Effector CD4-positive, alpha-beta T cell (primary cell): ENCODE data around the gene CBFA2T3.

Experiments used
- DNase-seq: peaks from one replicate; pipeline ENCODE4 v3.0.0-alpha.2; 2020

The CBFA2T3 gene

DNA sequence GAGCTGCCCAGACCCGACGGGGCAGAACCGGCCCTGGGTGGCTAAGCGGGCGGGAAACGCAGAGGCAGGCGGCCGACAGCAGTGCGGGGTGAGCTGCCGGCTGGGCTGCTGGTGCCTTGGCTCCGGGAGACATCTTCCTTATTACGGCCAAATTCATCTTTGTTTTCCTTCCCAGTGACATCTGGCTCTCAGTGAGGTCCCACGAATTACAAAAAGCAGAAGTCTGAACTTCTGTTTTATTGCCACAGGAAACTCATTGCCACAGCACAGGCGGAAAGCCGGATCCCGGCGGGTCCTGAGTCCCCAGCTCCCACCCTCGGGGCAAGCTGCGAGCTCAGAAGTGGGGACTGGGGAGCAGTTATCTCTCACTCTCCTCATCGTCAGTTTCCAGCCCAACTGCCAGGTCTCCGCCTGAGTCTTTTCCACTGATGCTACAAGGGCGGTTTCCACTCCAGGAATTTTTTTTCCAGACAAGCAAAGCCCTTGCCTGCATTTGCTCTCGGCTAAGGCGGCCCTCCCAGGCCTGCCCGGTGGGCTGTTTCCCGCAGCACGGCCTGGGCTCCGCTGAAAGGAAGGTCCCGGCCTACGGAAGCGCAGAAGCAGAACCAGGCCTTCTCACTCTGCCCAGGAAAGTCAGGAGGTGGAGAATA lies 40.3 kb downstream of the CBFA2T3 start:
- DNase-seq: no peak

DNA sequence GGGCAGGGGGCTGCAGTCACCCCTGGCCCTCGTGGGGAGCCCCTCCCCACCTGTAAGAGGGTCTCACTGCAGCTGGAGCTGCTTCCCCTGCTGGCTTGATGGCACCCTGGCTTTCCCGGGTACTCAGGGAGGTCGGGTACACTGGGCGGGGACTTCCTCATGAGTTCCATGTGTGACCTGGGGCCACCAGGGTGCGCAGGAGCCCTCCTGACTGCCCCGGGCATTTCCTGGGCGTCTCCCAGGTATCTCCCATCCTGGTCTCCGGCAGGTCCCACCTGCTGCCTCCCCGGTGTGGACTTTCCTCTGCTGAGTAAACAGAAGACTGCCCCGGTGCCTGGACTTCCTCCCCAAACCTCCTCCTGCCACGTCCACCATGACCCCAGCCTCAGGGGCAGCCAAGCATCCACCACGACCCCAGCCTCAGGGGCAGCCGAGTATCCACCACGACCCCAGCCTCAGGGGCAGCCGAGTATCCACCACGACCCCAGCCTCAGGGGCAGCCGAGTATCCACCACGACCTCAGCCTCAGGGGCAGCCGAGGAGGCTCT lies 40.9 kb downstream of the CBFA2T3 start:
- no peak for DNase-seq

GRCh38 chr16:88934066-88934667 lies 42.8 kb downstream of the CBFA2T3 start:
- no peak for DNase-seq

GRCh38 chr16:88932929-88933328 lies 44.1 kb downstream of the CBFA2T3 start:
- no peak for DNase-seq

GRCh38 chr16:88931936-88932335 lies 45.1 kb downstream of the CBFA2T3 start:
- DNase-seq: no peak

DNA sequence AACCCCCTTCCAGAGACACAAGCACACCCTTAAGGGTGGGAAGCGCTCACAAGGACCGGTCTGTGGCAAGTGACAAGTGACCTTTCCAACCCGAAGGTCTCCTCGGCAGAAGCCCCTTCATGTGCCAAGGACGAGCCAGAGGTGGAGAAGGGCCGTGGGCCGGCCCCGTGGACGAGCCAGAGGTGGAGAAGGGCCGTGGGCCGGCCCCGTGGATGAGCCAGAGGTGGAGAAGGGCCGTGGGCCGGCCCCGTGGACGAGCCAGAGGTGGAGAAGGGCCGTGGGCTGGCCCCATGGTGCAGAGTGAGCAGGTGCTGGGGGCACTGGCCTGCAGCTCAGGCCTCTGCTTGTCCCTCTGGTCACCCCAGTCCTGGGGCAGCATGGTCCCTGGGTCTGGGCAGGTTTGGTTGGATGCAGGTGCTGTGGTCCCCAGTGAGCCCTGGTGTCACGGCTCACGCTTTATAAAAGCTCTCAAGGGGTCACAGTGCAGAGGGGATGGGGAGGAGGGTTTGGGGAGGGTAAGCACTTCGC lies 45.6 kb downstream of the CBFA2T3 start:
- DNase-seq: no peak

DNA sequence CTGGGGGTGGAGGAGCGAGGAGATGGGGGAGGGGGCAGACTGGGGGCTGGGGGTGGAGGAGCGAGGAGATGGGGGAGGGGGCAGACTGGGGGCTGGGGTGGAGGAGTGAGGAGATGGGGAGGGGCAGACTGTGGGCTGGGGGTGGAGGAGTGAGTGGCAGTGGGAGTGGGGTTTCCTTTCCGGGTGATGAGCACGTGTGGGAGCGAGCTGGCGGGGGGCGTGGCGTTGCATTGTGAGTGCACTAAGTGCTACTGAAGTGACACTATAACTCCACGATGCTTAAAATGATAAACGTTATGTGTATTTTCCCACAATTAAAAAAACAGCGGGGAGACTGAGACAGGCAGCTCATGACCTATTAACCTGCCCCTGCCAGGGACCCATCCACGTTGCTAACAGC lies 46.3 kb downstream of the CBFA2T3 start:
- no peak for DNase-seq

GRCh38 chr16:88929091-88929445 lies 47.9 kb downstream of the CBFA2T3 start:
- DNase-seq: no peak

DNA sequence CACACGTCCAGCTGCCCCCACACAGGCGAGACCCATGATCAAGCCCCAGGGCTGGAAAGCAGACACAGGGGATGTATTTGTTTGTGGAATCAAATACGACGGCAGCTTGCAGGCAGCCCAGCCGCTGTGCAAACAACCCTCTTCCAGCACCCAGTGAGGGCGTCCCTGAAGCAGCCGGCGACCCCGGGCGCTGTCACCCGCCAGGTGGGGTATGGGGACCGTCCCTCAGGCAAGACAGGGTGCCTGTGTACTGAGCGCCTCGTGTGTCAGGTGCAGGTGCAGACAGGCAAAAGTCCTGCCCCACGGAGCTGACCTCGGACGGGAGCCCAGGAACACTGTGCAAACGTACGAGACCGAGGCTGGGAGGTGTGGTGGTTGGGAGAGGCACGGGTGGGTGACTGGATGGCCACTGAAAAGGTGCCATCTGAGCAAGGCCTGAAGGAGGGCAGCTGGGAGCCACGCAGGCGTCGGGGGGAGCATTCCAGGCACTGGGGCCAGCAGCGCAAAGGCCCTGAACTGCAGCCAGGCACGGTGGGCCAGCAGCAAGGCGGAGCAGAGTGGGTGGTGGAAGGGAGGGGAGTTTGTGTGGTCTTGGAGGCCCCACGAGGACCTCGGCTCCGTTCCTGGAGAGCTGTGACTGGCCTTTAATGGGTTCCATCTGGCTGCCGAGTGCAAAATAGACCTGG lies 48.5 kb downstream of the CBFA2T3 start:
- no peak for DNase-seq

DNA sequence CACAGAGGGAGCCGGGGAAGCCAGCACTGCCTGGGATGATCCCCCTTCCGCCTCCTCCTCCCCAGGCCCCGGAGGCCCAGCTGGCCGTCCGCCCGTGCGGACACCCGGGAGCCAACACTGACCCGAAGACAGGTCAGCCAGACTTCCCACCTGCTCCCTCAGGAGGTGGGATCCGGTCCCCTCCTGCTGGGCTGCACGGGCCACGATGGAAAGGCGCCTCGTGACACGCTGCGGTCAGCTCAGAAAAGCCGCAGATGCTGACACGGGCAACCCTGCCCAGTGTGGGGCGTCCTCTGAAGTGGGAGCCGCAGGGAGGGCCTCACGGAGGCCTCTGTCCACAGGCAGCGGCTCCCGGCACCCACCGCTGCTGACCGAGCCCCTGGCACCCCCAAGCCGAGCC lies 49.3 kb downstream of the CBFA2T3 start:
- no peak for DNase-seq

DNA sequence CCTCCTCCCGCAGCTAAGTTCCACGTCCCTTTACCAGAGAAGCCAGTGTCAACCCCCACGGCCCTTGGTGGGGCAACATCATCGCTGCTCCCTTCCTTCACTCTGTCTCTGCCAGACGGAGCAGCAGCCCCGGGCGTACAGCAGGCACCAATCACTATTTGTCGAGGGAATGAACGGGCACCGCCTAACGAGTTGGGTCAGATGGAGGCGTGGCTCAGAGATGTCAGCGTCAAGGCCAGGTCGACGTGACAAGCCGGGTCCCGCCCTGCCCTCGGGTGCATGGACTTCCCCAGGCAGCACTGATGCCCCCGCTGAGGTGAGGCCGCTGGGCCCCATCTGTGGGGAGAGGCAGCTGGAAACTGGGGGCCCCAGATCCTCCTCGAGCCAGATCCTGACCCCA lies 50.0 kb downstream of the CBFA2T3 start:
- no peak for DNase-seq

GRCh38 chr16:88926374-88926990 lies 50.5 kb downstream of the CBFA2T3 start:
- DNase-seq: no peak

GRCh38 chr16:88925540-88925887 lies 51.5 kb downstream of the CBFA2T3 start:
- no peak for DNase-seq

GRCh38 chr16:88924834-88925539 lies 52.0 kb downstream of the CBFA2T3 start:
- no peak for DNase-seq

DNA sequence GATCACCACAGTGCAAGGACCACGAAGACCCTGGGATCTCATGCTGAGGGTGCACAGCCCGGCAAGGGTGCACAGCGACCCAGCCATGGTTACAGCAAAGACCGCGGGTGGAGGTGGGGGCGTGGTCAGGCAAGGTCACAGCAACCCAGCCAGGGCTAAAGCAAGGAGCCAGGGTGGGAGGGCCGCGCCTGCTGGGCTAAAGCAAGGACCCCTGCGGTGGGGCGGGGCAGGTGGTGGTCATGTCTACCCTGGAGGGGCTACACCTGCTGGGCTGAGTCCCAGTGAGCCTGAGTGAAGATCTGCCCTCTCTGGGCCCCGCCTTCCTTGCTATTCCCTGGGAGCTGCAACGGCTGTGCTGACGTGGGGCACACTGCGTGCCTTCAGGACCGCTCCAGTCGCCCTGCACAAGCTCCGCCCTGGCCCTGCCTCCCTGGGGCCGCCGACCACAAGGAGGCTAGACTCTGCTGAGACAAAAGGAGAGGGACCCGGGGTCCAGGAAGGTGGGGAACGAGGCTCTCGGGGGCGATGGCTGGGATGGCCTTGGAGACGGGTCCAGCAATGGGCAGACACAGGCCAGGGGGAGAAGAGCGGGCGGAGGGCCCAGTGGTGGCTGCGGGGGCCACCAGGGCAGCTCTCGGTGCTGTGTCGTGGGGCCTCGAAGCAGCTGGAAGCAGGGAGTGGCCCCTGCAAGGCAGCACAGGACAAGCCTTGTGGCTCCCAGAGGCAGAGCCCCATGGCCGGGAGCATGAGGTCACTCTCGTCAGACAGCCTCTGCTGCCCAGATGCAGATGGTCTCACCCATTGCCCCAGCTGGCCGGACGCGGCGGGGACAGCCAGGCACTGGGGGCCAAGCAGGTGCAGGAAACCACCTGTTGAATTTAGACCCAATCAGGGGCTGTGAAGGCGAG lies 52.8 kb downstream of the CBFA2T3 start:
- DNase-seq: no peak

DNA sequence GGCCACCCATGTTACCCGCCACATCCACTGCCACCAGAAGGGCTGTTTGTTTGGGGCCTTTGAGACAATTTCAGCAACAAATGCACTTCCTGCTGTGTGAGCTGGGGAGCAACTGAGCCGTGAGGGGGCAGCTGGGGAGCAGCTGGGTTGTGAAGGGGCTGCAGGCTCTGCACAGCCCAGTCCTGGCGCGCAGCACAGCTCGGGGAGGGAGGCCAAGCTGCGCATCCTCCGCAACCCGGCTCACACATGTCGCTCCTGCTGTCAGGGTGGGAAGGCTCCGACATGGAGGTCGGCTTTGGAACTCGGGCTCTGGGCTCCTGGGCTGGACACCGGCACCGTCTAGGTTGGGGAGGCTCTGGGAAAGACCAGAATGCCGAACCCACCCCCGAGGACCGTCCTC lies 53.6 kb downstream of the CBFA2T3 start:
- DNase-seq: no peak

DNA sequence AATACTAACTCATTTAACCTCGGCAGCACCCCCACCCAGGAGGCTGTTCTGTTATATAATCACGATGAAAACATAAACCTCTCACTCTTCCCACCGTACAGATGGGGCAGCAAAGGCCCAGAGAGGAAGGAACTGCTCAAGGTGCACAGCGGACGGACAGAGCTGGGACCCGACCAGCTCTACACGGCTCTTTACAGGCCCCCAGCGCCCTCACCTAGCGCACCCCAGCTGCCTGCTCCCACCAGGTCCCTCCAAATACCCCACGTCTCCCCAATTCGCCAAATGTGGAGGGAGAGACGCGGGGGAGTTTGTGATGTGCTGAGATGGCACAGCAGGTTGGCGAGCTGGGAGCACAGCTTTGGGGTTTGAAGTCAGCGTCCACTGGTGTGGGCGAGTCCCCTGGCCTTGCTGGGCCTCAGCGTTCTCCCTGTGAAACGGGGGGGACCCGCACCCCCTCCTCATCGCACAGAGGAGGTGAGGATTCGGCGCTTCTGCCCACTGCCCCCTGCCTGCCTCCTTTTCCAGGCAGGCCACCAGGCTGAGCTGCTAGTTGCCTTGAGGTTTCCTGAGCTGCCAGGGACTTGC lies 54.1 kb downstream of the CBFA2T3 start:
- no peak for DNase-seq

- no peak for DNase-seq
Measured at GRCh38 chr16:88922114-88922825, 54.7 kb downstream of the CBFA2T3 start.

GRCh38 chr16:88921591-88921990 lies 55.4 kb downstream of the CBFA2T3 start:
- no peak for DNase-seq
